Esophagus muscularis mucosa (tissue), 3 donors: Measurements from ENCODE around the gene MOB3A.

Experiments used
- POLR2A ChIP-seq: fragments of 450-650 bp; IDR thresholded peaks from one replicate; pipeline ENCODE4 v1.6.1; 2017; ENCODE audit warnings: antibody characterized with exemption, moderate library complexity, mild to moderate bottlenecking, low read depth
- POLR2AphosphoS5 ChIP-seq, 2 donors: sonication (generic); formaldehyde crosslinking; IDR thresholded peaks; one replicate each; pipeline ENCODE4 v1.6.1; 2017; ENCODE audit warnings: antibody characterized with exemption in 2 of 2
- TF ChIP-seq, protein P1 (sequence below), 3 experiments: fragments of 200-600 bp in 2 of 3; fragments of 450-650 bp in 1 of 3; sonication (generic) in 2 of 3; IDR thresholded peaks; one replicate each; pipeline ENCODE4 v1.5.1; 2017 to 2019; ENCODE audit warnings: antibody characterized with exemption in 3 of 3, mild to moderate bottlenecking in 2 of 3, moderate library complexity in 1 of 3

DNA sequence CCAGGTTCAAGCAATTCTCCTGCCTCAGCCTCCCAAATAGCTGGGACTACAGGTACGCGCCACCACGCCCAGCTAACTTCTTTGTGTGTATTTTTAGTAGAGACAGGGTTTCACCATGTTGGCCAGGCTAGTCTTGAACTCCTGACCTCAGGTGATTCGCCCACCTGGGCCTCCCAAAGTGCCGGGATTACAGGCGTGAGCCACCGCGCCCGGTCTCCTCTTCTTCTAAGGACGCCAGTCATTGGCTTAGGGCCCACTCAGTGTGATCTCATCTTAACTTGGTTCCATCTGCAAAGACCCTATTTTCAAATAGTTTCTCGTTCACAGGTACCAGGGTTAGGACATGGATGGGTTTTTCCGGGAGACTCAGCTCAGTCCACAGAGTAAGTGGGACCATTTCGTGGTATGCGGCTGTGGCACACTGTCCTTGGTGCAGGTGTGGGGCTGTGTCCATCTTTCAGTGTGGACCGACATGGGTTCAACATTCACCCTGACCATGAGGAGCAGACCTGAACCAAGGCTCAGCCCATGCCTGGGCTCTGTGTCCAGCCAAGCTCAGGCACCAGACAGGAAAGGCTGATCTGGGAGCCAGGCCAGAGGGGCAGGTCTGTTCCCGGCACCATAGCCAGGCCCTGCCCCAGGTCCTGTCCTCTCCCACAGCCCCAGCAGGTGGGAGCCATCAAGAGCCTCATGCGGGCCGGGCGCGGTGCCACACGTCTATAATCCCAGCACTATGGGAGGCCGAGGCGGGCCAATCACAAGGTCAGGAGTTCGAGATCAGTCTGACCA is 42.3 kb downstream of the MOB3A start:
- TF ChIP-seq POLR2A (no peak), POLR2AphosphoS5 (IDR thresholded peaks at IDR 0.05) (peak; percentile 81 to 90)
- TF ChIP-seq, protein P1, sequence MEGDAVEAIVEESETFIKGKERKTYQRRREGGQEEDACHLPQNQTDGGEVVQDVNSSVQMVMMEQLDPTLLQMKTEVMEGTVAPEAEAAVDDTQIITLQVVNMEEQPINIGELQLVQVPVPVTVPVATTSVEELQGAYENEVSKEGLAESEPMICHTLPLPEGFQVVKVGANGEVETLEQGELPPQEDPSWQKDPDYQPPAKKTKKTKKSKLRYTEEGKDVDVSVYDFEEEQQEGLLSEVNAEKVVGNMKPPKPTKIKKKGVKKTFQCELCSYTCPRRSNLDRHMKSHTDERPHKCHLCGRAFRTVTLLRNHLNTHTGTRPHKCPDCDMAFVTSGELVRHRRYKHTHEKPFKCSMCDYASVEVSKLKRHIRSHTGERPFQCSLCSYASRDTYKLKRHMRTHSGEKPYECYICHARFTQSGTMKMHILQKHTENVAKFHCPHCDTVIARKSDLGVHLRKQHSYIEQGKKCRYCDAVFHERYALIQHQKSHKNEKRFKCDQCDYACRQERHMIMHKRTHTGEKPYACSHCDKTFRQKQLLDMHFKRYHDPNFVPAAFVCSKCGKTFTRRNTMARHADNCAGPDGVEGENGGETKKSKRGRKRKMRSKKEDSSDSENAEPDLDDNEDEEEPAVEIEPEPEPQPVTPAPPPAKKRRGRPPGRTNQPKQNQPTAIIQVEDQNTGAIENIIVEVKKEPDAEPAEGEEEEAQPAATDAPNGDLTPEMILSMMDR (IDR thresholded peaks at IDR 0.05): no peak
